ENCODE data around the gene KIT.

Gene KIT

GRCh38 chr4:54675721-54676461, 18.1 kb downstream of the KIT start:
- no peak for TF ChIP-seq CTCF (IDR thresholded peaks at IDR 0.05; ENCODE audit: insufficient read depth, missing control alignments)
- FAIRE-seq (no peak), DNase-seq (ENCODE audit: insufficient read length, low spot score) (no peak)

GRCh38 chr4:54676658-54677057, 18.9 kb downstream of the KIT start:
- TF ChIP-seq CTCF (IDR thresholded peaks at IDR 0.05; ENCODE audit: insufficient read depth, missing control alignments): no peak
- DNase-seq (ENCODE audit: insufficient read length, low spot score) (no peak), FAIRE-seq (no peak)

GRCh38 chr4:54677416-54677815, 19.7 kb downstream of the KIT start:
- FAIRE-seq (no peak), DNase-seq (ENCODE audit: insufficient read length, low spot score) (no peak)
- no peak for TF ChIP-seq CTCF (IDR thresholded peaks at IDR 0.05; ENCODE audit: insufficient read depth, missing control alignments)

GRCh38 chr4:54677853-54678650, 20.3 kb downstream of the KIT start:
- no peak for TF ChIP-seq CTCF (IDR thresholded peaks at IDR 0.05; ENCODE audit: insufficient read depth, missing control alignments)
- FAIRE-seq: no peak

GRCh38 chr4:54678826-54679225, 21.1 kb downstream of the KIT start:
- FAIRE-seq (no peak), DNase-seq (ENCODE audit: insufficient read length, low spot score) (no peak)
- no peak for TF ChIP-seq CTCF (IDR thresholded peaks at IDR 0.05; ENCODE audit: insufficient read depth, missing control alignments)

More at GRCh38 chr4:54677853-54678650, 20.3 kb downstream of the KIT start:
- no peak for DNase-seq (ENCODE audit: insufficient read length, low spot score)

- no peak for FAIRE-seq
- no peak for TF ChIP-seq CTCF (IDR thresholded peaks at IDR 0.05; ENCODE audit: insufficient read depth, missing control alignments)
- DNase-seq (ENCODE audit: insufficient read length, low spot score): no peak
Observed at GRCh38 chr4:54679813-54680212, 22.1 kb downstream of the KIT start.
